Pons (tissue), 1 donor: ENCODE measurements around the gene NR4A1.

ENCODE experiments used
- DNase-seq: peaks from one replicate; pipeline ENCODE4 v3.0.0-alpha.2; 2016; ENCODE audit warnings: low spot score

The NR4A1 gene

DNA sequence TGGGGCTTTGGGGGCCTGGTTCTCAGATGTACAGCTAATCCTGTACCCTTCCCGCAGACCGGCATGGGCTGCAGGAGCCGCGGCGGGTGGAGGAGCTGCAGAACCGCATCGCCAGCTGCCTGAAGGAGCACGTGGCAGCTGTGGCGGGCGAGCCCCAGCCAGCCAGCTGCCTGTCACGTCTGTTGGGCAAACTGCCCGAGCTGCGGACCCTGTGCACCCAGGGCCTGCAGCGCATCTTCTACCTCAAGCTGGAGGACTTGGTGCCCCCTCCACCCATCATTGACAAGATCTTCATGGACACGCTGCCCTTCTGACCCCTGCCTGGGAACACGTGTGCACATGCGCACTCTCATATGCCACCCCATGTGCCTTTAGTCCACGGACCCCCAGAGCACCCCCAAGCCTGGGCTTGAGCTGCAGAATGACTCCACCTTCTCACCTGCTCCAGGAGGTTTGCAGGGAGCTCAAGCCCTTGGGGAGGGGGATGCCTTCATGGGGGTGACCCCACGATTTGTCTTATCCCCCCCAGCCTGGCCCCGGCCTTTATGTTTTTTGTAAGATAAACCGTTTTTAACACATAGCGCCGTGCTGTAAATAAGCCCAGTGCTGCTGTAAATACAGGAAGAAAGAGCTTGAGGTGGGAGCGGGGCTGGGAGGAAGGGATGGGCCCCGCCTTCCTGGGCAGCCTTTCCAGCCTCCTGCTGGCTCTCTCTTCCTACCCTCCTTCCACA is 7.6 kb downstream of the NR4A1 start:
- DNase-seq, result no peak

DNA sequence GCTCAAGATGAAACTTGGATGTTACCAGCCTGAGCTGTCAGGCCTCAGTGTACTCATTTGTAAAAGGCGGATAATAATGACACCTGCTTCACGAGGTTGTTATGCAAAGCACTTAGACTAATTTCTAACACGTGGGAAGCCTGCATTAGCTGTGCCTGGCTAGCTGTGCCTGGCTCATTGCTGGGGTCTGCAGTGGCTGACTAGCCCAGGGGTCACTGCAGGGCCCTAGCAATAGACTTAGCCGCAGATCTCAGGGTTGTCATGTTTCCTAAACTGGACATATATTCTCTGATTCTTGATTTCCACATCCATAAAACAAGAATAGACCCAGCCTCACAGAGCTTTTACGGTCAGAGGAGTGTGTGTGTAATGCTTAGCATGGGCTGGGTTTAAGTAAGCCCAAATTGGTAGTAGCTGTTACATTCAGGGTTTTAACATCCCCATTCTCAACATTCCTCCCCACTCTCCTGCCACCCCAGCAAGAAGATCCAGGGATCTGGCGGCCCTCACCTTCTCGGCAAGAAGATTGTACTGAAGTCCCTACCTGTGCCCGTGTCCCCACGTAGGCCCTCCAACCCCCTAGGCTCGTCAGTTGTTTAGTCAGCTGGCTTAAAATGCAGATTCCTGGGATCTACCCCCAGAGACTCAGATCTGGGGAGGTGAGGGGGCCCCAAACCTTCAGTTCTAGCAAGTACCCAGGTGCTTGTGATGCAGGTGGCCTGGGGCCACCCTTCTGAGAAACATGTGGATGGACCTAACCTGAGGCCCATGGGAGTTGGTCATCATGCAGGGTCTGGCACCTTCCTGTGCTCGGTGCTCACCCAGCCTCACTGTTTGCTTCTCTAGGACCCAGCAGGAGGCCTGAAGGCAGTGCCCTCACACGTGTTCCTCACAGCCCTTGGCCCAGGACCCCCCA is 8.6 kb downstream of the NR4A1 start:
- DNase-seq, result no peak

DNA sequence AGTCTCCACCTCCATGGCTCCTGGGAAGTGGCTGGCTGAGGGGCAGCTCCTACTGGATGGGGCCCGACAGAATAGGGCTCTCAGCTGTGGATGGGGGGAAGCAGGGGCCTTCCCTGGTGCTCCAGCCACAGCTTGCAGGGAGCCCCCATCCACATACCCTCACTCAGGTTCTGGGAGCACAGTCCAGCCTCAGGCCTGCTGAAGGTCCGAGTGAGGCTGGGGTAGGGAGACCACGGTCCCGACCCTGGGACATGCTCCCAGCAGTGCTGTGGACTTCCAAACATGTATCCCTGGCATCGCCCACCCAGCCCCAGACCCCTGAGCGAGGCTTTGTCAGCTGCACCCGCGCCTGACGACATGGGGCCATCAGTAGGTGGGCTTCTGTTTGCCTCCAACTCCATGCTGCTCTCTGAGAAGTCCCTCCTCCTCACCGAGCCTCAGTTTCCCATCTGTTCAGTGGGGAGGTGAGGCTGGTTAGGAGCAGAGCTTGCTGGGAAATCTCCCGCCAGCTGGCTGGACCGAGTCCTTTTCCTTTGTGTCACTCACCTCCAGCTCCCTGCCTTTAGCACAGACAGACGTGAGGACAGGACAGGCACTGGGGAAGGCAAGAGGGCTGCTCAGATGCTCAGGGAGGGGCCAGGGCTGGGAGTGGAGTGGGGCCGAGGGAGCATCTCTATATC is 9.4 kb downstream of the NR4A1 start:
- no peak for DNase-seq

DNA sequence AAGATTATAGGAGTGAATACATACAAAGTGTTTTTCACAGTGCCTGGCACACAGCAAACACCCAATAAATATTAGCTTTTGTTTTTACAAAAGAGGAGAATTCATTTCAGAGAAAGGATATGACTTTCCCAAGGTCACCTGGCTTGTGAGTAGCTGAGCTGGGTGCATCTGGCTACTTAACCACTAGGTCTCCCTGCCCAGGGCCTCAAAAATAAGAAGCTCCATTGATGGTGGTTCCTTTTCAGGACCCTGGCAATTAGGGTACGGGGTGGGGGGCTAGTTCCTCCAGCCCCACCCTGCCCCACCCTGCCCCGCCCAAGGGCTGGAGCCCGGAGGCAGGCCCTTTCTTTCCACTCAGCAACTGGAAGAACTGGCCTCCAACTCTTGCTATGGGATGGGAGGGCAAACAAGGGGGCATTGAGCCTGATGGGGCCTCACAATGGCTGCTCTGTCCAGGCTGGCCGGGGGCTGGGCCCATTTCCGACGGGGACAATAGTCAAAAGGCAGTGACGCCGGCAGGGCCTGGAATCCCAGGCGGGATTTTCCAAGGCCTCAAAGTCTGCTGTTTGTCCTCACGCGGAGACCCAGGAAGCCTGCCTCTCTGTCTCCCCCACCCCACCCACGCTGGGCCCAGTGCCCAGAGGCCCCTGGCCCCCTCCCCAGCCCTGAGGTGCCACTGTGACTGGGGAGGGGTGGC is 10.4 kb downstream of the NR4A1 start:
- DNase-seq, result peak; percentile 96

DNA sequence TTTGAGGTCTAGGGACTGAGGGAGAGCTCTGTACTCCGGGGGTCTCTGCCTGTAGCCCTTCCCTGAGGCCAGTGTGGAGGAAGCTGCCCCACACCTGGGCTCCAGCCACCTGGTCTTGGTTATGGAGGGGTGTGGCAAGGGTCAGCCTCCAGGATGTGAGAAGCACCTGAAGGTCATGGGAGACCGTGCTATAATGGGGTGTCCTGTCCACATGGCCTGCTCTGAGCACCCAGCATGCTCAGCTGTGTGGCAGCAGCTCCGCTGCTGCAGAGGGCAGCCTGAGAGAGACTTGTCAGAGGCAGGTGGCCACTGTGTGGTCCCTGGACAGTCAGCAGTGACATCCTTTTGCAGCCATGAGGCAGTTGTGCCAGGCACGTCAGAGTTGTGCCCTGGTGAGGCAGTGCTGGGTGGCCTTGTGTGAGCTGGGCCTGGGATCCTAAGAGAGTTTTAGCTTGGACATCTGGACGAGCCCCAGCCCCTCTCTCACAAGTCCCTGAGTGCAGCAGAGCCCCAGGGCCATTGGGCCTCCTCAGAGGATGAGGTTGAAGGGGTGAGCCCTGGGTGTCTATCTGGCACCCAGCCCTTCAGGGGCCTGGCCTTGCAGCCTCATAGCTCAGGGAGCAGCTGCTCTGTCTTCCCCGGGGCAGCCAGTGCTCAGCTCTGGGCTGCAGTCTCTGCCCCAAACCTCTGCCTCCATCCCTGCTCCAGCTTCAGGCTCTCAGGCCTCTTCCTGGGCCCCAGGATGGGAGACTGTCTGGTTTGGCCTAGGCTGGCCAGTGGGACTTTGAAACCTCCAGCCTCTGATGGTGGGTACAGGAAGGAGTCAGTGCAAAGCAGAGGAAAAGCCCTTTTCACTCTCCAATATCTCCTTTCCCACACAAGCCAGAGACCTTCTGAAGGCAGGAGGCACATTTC is 11.2 kb downstream of the NR4A1 start:
- no peak for DNase-seq

DNA sequence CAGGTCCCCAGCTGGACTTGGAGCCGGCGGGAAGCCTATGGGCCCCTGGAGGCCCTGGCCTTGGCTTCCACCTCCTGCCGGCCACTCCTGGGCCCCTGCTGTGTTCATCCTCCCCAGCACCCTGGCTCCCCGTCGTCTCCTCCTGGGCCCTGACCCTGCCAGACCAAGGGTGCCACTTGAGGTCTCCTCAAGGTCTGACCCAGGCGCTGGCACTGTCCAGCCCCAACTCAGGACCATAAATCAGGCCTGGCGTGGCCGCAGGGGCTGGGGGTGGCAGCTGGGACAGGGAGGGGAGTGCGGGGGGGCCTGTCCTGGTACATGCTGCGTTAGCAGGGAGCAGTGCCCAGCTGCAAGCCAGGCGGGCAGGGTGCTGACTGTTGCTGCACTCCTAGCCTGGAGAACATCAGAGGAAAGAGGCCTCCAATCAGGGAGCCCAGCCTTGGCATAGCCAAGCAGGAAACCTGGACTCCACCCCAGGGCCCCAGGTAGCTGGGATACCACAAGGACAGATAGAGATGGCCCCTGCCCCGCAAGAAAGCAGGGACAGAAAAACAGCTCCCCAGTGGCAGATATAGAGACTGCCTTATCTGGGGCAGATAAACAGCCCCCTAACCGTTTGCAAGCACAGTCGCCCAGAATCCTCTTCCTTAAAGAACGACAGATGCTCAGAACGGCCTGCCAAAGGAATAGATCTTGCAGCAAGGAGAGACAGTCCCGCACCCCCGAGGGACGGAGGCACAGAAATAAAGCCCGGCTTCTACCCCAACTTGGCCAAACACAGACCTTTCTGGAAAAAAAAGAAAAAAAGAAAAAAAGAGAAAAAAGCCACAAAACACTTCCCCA is 12.1 kb downstream of the NR4A1 start:
- DNase-seq, result no peak

DNA sequence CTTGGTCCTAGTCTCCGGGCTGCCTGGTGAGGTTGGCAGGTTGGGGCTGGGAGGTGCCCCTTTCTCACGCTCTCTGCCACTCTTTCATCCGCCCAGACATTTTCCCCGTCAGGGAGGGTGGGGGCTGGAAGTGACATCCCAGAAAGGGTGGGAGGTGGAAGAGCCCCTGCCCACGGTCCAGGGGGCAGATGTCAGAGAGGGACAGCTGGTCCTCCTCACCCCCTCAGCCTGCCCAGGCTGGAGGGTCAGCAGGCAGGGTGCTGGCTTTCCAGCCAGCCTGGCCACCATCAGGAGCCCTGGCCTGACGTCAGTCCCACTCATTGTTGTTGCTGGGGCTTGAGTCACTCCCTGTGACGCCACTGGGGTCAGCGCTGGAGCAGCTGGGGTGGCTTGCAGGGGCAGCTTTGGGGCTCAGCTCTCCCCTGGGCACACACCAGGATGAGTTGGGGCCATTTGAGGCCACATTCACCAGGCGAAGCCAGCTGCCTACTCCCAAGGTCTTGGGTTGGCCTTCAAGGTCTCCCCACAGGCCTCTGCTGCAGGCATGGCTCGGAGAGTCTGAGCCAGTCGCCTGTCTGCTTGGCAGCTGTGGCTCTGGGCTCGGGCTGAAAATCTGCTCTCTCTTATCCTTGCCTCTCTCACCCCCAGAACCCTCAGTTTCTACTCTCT is 12.9 kb downstream of the NR4A1 start:
- no peak for DNase-seq

DNA sequence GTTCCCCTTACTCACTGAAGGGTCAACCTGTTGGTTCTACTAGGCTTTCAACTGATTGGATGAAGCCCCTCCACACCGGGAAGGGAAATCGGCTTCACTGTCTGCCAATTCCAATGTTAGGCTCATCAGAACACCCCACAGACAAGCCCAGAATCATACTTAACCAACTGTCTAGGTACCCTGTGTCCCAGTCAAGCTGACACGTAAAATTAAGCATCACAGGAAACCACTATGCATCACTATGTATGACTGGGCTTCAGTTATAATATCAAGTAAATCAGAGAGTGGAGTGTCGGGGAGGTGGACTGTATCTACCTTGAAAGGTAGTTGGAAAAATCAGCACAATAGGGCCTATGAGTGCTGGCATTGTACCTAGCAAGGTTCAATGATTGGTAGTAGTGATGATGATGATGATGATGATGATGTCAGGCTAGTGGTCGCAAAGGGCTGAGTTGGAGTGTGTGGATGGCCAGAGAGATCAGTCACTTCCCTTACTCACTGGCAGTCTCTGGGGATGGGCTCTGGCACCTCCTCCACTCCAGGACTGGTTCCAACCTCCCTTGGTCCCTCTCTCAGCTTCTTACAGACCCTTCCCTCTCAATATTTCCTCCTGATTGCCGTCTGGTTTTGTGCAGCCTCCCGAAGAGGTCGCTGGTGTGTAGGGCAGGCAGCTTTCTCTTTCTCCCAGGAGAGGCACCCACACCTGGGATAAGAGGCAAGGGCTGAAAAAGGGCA is 15.3 kb downstream of the NR4A1 start:
- no peak for DNase-seq

DNA sequence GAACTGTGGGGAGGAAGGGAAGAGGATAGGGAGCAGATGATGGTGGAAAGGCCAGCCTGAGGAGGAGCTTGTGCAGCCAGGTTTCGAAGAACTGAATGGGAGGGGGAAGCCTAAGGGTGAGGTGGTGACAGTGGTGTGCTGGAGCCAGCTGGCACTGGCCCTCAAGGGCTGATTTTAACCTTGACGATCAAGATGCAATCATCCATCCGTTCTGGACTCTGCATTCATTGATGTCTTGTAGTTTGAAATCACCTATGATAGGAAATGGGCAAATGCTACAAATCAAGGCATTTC is 15.8 kb downstream of the NR4A1 start:
- no peak for DNase-seq

DNA sequence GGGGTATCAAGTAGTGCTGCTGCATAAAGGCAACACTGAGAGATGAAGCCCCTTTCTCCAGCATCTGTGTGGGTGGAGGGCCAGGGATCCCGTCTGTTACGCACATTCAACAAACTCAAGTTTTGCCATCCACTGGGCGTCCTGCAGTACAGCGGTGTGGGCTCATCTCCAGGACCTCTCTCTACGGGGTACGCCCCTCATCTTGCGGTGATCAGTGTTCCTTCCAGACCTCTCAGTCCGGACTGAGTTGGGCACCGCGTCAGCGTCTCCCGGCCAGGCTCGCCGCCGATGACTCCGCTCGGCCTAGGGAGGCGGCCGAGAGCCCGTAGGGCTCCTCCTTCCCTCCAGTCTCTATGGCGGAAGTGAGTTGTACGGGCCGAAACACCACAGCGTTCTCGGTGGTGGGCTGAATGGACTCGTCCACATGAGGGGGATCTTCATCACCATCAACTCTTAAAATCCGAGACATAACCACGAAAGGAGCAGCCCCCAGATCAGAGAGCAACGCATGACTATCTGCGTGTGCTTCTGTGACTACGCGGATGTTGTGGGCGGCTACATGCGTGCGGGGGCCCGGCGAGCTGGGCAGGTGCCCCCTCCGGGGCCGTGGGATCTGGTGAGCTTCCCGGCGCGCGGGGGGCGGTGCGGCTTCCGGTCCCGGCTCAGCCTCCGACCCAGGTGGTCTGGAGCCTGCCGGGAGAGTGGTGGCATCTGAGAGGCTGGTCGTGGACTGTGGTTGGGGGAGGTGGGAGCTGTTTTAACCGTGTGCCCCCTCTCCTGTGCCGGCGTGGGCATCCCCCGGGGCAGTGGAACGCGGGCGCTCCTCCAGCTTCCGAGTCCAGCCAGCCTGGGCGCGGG is 18.3 kb downstream of the NR4A1 start, which contains the start of gene ATG101:
TSS of gene ATG101 (plus strand) at position 652 of the 858 bp plus-strand sequence. CDS start 3,673 bp downstream, outside the sequence.
- peak; percentile 94 for DNase-seq

DNA sequence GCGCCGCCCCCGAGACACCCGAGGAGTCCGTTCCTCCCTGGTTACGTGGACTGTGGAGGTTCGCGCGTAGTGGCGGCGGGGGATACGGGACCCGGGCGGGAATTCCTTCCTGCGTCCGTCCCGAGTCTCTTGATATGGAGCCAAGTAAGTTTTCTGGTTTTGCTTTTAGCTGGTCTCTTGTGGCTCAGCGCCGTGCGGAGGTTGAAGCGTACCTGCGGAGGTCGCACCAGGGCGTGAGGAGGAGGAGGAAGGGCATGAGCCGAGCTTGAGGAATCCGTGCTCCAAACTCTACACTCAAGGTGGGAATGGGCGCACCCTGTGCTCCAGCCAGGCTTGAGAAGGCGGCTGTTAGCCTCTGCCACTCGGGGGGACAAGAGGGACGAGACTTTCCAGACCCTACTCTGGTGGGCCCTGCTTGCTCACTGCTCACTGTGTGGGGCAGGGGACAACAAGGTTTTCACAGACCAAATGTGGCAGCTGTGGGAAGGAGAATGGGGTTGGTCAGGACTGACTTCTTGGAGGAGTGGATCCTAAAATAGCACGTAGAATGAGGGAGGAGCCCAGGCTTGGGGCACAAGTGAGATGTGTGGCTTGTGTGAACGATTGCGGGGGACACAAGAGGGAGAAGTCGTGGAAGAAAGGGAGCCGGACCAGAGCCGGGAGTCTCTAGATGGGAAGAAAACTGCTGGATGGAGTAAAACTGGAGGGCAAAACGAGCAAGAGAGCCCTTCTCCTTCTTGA is 19.1 kb downstream of the NR4A1 start:
- no peak for DNase-seq

DNA sequence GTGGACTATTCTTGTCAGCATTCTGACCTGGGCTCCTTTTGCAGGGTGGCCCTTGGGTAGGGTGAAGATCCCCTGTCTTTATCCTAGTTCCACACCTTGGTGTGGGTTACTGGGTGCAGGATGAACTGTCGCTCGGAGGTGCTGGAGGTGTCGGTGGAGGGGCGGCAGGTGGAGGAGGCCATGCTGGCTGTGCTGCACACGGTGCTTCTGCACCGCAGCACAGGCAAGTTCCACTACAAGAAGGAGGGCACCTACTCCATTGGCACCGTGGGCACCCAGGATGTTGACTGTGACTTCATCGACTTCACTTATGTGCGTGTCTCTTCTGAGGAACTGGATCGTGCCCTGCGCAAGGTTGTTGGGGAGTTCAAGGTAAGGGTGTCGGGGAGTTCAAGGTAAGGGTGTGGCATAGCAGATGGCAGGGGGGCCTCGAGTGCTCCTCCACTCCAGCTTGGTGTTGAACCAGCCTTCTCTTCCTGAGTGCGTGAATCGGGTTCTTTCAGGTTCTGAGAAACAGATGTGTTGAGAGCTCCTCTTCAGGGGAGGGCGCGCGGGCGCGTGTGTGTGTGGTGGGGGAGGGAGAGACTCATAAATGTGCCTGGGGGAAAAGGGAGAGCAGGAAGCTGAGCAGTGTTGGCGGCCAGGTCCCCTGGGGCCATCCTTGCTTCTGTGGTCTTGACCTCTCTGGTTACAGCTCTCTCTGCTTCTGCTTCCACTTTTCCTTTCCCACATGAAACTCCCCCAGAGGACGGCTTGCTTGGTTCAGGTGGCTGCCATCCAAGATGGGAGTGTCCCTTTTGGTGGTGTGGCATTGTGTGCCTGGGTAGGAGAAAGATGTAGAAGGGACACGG is 22.5 kb downstream of the NR4A1 start:
- DNase-seq, result no peak

DNA sequence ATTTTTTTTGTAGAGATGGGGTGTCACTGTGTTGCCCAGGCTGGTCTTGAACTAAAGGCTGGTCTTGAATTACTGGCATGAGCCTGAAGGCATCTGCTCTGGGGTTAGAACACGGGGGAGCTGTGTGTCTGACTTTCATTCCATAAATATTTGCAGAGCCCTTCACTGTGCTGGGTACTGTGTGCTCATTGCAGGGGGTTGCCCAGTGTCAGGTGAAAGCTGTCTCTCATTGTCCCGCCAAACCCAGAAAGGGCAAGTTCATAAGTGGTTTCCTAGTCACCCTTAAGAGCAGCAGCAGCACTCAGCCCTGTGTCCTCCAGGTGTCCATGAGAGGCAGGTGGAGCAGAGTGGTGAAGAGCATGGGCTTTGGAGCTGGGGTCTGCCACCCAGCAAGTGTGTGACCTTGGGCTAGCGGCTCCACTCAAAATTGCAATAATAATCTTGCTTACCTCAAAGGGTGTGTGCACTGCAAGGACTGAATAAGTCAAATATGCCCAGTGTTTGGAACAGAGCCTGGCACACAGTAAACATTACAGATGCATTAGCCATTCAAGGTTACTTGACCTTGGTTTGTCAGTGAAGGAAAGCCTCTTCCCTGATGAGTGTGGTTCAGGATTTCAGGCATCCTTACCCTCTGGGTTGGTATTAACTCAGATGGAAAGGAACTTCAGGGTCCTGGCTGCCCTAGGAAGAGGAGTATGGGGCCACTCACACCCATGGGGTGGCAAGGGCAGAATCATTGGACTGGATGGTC is 23.9 kb downstream of the NR4A1 start:
- no peak for DNase-seq

DNA sequence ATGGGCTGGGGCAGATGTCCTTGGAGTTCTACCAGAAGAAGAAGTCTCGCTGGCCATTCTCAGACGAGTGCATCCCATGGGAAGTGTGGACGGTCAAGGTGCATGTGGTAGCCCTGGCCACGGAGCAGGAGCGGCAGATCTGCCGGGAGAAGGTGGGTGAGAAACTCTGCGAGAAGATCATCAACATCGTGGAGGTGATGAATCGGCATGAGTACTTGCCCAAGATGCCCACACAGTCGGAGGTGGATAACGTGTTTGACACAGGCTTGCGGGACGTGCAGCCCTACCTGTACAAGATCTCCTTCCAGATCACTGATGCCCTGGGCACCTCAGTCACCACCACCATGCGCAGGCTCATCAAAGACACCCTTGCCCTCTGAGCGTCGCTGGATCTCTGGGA is 25.6 kb downstream of the NR4A1 start:
- no peak for DNase-seq

DNA sequence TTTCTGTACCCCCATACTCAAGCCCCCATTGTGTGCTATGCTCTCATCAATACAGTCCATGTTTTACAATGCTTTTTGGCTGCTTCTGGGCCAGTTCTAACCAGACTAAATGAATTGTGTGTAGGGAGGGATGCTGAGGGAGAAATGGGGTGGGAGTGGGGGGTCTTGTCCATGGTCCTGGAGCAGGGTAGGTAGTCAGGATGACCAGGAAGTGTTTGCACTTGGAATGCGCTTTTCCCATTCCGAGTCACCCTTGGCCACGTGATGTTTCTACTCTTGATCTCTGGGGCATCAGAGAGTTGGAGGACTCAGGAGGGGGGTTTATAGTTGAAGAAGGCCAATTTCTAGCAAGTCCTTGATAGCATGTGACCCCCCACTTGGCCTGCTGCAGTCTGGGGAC is 27.0 kb downstream of the NR4A1 start:
- DNase-seq, result no peak
